Spleen (tissue), 11 donors: ENCODE results near the gene C7orf33. TPM values are rescaled to one million over a fixed set of nuclear protein-coding genes. Genes with fewer than 3 reads are reported as not detected.

ENCODE experiments used
- DNase-seq: peaks from one replicate; pipeline ENCODE4 v3.0.0-alpha.2; 2020
- H3K27ac ChIP-seq, 8 donors: fragments of 200-600 bp; sonication (generic) in 7 of 8; 1 replicate in 4 of 8; 2 replicates in 4 of 8; pipeline versions ENCODE4 v1.5.0 to v1.8.0; 2016 to 2021; ENCODE audit warnings: inconsistent platforms in 4 of 8, mild to moderate bottlenecking in 4 of 8, moderate library complexity in 1 of 8
- H3K27me3 ChIP-seq, 7 donors: fragments of 200-600 bp; sonication (generic) in 6 of 7; replicated peaks in 1 of 7; 1 replicate in 4 of 7; 2 replicates in 3 of 7; pipeline versions ENCODE4 v1.5.0 to v1.8.0; 2016 to 2021; ENCODE audit warnings: inconsistent platforms in 3 of 7, mild to moderate bottlenecking in 1 of 7
- H3K36me3 ChIP-seq, 6 donors: fragments of 200-600 bp; sonication (generic) in 5 of 6; 1 replicate in 4 of 6; 2 replicates in 2 of 6; pipeline versions ENCODE4 v1.5.0 to v1.8.0; 2016 to 2021; ENCODE audit warnings: inconsistent platforms in 2 of 6
- H3K4me1 ChIP-seq, 6 donors: fragments of 200-600 bp; sonication (generic) in 5 of 6; 1 replicate in 3 of 6; 2 replicates in 3 of 6; pipeline versions ENCODE4 v1.5.0 to v1.8.0; 2016 to 2021; ENCODE audit warnings: inconsistent platforms in 3 of 6
- H3K4me3 ChIP-seq, 8 donors: fragments of 200-600 bp; sonication (generic) in 7 of 8; 1 replicate in 4 of 8; 2 replicates in 4 of 8; pipeline versions ENCODE4 v1.5.0 to v1.8.0; 2016 to 2021; ENCODE audit warnings: inconsistent platforms in 4 of 8, mild to moderate bottlenecking in 4 of 8, moderate library complexity in 2 of 8
- H3K9me3 ChIP-seq, 8 donors: fragments of 200-600 bp; sonication (generic) in 7 of 8; 1 replicate in 4 of 8; 2 replicates in 4 of 8; pipeline versions ENCODE4 v1.5.0 to v1.8.0; 2016 to 2021; ENCODE audit warnings: inconsistent platforms in 4 of 8
- CTCF ChIP-seq, 11 experiments: fragments of 200-600 bp in 7 of 11; fragments of 450-650 bp in 4 of 11; sonication (generic) in 4 of 11; IDR thresholded peaks in 8 of 11; conservative IDR thresholded peaks in 3 of 11; 1 replicate in 7 of 11; 2 replicates in 4 of 11; pipeline versions ENCODE4 v1.4.0 to v1.8.0; 2016 to 2021; ENCODE audit warnings: antibody characterized with exemption in 11 of 11, inconsistent platforms in 4 of 11, mild to moderate bottlenecking in 1 of 11
- POLR2A ChIP-seq, 3 donors: fragments of 450-650 bp; IDR thresholded peaks; one replicate each; pipeline ENCODE4 v1.5.1; 2017; ENCODE audit warnings: antibody characterized with exemption in 3 of 3, mild to moderate bottlenecking in 1 of 3
- POLR2AphosphoS5 ChIP-seq, 3 donors: sonication (generic); formaldehyde crosslinking; IDR thresholded peaks; one replicate each; pipeline ENCODE4 v1.5.1; 2017; ENCODE audit warnings: antibody characterized with exemption in 3 of 3
- WGBS, 5 donors: extraction: QIAGEN DNeasy Blood & Tissue Kit in 3 of 5; methylation state at CpG; one replicate each; pipeline versions ENCODE4 v1.1.5 to v1.1.7; 2013 to 2018; 5-methylcytosine and 5-hydroxymethylcytosine counted together
- intact Hi-C: fragments of 100-400 bp; cut with DNase I; formaldehyde crosslinking; loops from one replicate; pipeline ENCODE4 v1.15.0; 2023; ENCODE audit warnings: low total_unique reads
- polyA plus RNA-seq, 3 donors: library from polyadenylated mRNA; stranded (reverse); fragments of 200-250 nt; gene quantifications; one replicate each; pipeline ENCODE4 v1.2.1, GENCODE V29; 2013
- total RNA-seq, 7 donors: library from RNA; depleted of rRNA in 3 of 7; stranded (reverse); fragments of >200 nt in 3 of 7; fragmentation: NEBNext Ultra II Directional in 4 of 7; extraction: Animal tissue kit (Norgen Biotek cat#: 25700) in 4 of 7; gene quantifications; one replicate each; pipeline versions ENCODE4 v1.1.0 to v1.2.1, GENCODE V29; 2016 to 2021
- donor health status: healthy with polysubstance abuse.
- donor health status: DM: no; HTN: no; CAD: no; lungs with moderate emphysema.
- donor health status: DM: no; HTN: no; CAD: no.
- donor health status: Bipolar disorder and iron deficiency.
- donor health status: healthy.
- donor health status: DM: no; HTN: no; CAD: no.
- donor health status: DM: yes; HTN: yes; CAD: no.

Gene C7orf33
- total and polyA plus RNA-seq, 10 donors, result not detected

- no peak for DNase-seq
- 64 to 73% (median 69%) methylated on average over 4 of the region's 4 CpGs for WGBS, 5 donors
- Histone ChIP-seq H3K4me1 (no peaks in the 10 kb centered on the region), H3K27me3 (no peaks in the 10 kb centered on the region), H3K36me3 (no peaks in the 10 kb centered on the region), H3K9me3 (peaks cover 0 to 19% (median 16%) of the 10 kb centered on the region in 8 donors), H3K4me3 (no peak overlapping the region), H3K27ac (no peak overlapping the region)
- intact Hi-C loops, result no loop called here
- TF ChIP-seq POLR2AphosphoS5 (IDR thresholded peaks at IDR 0.05), result no peak
- no peak for TF ChIP-seq POLR2A (IDR thresholded peaks at IDR 0.05)
- no peak for TF ChIP-seq CTCF (IDR thresholded peaks at IDR 0.05 in 8 of 11, conservative IDR thresholded peaks at IDR 0.05 in 3 of 11)
Measured at GRCh38 chr7:148545932-148546331, 44.6 kb upstream of the C7orf33 start.

- intact Hi-C loops, result no loop called here
- no peaks in the 10 kb centered on the region for H3K36me3 ChIP-seq
- no peaks in the 10 kb centered on the region for H3K27me3 ChIP-seq
- no peaks in the 10 kb centered on the region for H3K4me1 ChIP-seq
- TF ChIP-seq POLR2A (IDR thresholded peaks at IDR 0.05), result no peak
- no peak overlapping the region for H3K27ac ChIP-seq
- H3K4me3 ChIP-seq, result no peak overlapping the region
- no peak for DNase-seq
- WGBS, 5 donors, result 92 to 98% (median 95%) methylated on average over 7 to 8 of the region's 8 CpGs
- H3K9me3 ChIP-seq, result peaks cover 0 to 26% (median 17%) of the 10 kb centered on the region in 8 donors
Measured at GRCh38 chr7:148546857-148547256, 43.7 kb upstream of the C7orf33 start.

GRCh38 chr7:148547951-148548350, 42.6 kb upstream of the C7orf33 start:
- no peak for DNase-seq
- Histone ChIP-seq H3K4me1 (no peaks in the 10 kb centered on the region), H3K36me3 (no peaks in the 10 kb centered on the region), H3K27ac (no peak overlapping the region), H3K27me3 (no peaks in the 10 kb centered on the region), H3K4me3 (no peak overlapping the region), H3K9me3 (peaks cover 0 to 26% (median 17%) of the 10 kb centered on the region in 8 donors)
- TF ChIP-seq CTCF (IDR thresholded peaks at IDR 0.05 in 8 of 11, conservative IDR thresholded peaks at IDR 0.05 in 3 of 11), result no peak
- TF ChIP-seq POLR2A (IDR thresholded peaks at IDR 0.05), result no peak
- no peak for TF ChIP-seq POLR2AphosphoS5 (IDR thresholded peaks at IDR 0.05)
- intact Hi-C loops, result no loop called here
- WGBS, 5 donors, result 47 to 81% (median 65%) methylated on average over 3 to 5 of the region's 5 CpGs

- Histone ChIP-seq H3K4me3 (no peak overlapping the region), H3K4me1 (no peaks in the 10 kb centered on the region), H3K27me3 (no peaks in the 10 kb centered on the region), H3K9me3 (peaks cover 0 to 26% (median 14%) of the 10 kb centered on the region in 8 donors), H3K36me3 (no peaks in the 10 kb centered on the region), H3K27ac (no peak overlapping the region)
- intact Hi-C loops, result no loop called here
- no peak for TF ChIP-seq POLR2A (IDR thresholded peaks at IDR 0.05)
- TF ChIP-seq POLR2AphosphoS5 (IDR thresholded peaks at IDR 0.05), result no peak
- TF ChIP-seq CTCF (IDR thresholded peaks at IDR 0.05 in 8 of 11, conservative IDR thresholded peaks at IDR 0.05 in 3 of 11), result no peak
- 89 to 100% (median 93%) methylated on average over 3 of the region's 3 CpGs for WGBS, 5 donors
- no peak for DNase-seq
Measured at GRCh38 chr7:148553979-148554378, 36.6 kb upstream of the C7orf33 start.

- no peaks in the 10 kb centered on the region for H3K4me1 ChIP-seq
- no peak overlapping the region for H3K4me3 ChIP-seq
- H3K27me3 ChIP-seq, result no peaks in the 10 kb centered on the region
- no peak for TF ChIP-seq POLR2A (IDR thresholded peaks at IDR 0.05)
- no peak for TF ChIP-seq POLR2AphosphoS5 (IDR thresholded peaks at IDR 0.05)
- TF ChIP-seq CTCF (IDR thresholded peaks at IDR 0.05 in 8 of 11, conservative IDR thresholded peaks at IDR 0.05 in 3 of 11), result no peak
- intact Hi-C loops, result no loop called here
- H3K27ac ChIP-seq, result no peak overlapping the region
- DNase-seq, result no peak
- H3K9me3 ChIP-seq, result no peaks in the 10 kb centered on the region
- H3K36me3 ChIP-seq, result no peaks in the 10 kb centered on the region
- WGBS, 5 donors, result 90 to 96% (median 94%) methylated on average over 2 to 3 of the region's 3 CpGs
Measured at GRCh38 chr7:148556892-148557291, 33.7 kb upstream of the C7orf33 start.
